ENCODE measurements around the gene WASHC4. TPM values are rescaled to one million over a fixed set of nuclear protein-coding genes. Genes with fewer than 3 reads are reported as not detected.

The WASHC4 gene
- total RNA-seq, 4 donors from 2014 or later: 23.5 to 32.5 (median 28.8) TPM

DNA sequence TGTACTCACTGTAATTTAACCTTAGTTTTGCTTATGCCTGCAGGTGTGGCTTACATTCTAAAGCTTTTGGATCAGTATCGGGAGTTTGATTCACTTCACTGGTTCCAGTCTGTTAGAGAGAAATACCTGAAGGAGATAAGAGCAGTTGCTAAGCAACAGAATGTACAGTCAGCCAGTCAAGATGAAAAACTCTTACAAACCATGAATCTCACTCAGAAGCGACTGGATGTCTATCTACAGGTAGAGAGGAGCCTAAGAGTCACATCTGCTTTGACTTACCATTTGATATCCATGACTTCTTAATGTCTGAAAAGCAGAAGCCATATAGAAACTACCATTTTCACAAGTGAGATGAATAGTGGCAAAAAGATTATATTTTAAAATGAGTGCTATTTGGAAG lies 56.5 kb downstream of the WASHC4 start:
- no peak for TF ChIP-seq POLR2A (IDR thresholded peaks at IDR 0.05)
- TF ChIP-seq, protein P1, sequence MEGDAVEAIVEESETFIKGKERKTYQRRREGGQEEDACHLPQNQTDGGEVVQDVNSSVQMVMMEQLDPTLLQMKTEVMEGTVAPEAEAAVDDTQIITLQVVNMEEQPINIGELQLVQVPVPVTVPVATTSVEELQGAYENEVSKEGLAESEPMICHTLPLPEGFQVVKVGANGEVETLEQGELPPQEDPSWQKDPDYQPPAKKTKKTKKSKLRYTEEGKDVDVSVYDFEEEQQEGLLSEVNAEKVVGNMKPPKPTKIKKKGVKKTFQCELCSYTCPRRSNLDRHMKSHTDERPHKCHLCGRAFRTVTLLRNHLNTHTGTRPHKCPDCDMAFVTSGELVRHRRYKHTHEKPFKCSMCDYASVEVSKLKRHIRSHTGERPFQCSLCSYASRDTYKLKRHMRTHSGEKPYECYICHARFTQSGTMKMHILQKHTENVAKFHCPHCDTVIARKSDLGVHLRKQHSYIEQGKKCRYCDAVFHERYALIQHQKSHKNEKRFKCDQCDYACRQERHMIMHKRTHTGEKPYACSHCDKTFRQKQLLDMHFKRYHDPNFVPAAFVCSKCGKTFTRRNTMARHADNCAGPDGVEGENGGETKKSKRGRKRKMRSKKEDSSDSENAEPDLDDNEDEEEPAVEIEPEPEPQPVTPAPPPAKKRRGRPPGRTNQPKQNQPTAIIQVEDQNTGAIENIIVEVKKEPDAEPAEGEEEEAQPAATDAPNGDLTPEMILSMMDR (IDR thresholded peaks at IDR 0.05): no peak
- intact Hi-C loops (cut with DNase I; ENCODE audit: low total_unique reads): no loop called here
- no peak for DNase-seq (ENCODE audit: low spot score in 2 of 2)
- WGBS, 2 donors: 80 to 87% methylated on average over 2 of the region's 2 CpGs
- no peak overlapping the region for H3K4me3 ChIP-seq (ENCODE audit: low read depth, poor library complexity, severe bottlenecking)

DNA sequence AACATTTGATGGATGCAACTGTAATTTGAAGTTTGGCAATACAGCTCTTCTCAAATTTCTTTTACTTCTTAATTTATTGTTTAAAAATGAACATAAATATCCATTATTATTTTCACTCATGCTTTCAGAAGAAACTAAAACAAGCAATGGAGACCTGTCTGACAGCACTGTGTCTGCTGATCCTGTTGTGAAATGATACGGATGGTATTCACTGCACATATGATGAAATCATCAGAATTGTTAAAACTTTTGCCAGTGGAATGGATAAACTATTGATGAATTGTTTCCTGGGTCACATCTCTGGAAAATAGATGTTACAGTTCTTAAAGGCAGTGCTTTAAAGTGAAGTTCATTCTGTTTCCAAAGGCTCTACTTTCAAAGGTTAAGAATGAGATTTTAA lies 59.2 kb downstream of the WASHC4 start:
- 58 to 74% methylated on average over 1 of the region's 1 CpG for whole genome bisulfite sequencing, 2 donors
- intact Hi-C loops (cut with DNase I; ENCODE audit: low total_unique reads): no loop called here
- no peak for DNase-seq (ENCODE audit: low spot score in 2 of 2)
- no peak overlapping the region for H3K4me3 ChIP-seq (ENCODE audit: low read depth, poor library complexity, severe bottlenecking)
- no peak for TF ChIP-seq POLR2A (IDR thresholded peaks at IDR 0.05)
- TF ChIP-seq, protein P1 (IDR thresholded peaks at IDR 0.05): no peak

- no peak for DNase-seq (ENCODE audit: low spot score in 2 of 2)
- intact Hi-C loops (cut with DNase I; ENCODE audit: low total_unique reads): no loop called here
- no peak for TF ChIP-seq POLR2A (IDR thresholded peaks at IDR 0.05)
- TF ChIP-seq, protein P1 (IDR thresholded peaks at IDR 0.05): no peak
Observed at GRCh38 chr12:105167346-105167745, 59.8 kb downstream of the WASHC4 start.

DNA sequence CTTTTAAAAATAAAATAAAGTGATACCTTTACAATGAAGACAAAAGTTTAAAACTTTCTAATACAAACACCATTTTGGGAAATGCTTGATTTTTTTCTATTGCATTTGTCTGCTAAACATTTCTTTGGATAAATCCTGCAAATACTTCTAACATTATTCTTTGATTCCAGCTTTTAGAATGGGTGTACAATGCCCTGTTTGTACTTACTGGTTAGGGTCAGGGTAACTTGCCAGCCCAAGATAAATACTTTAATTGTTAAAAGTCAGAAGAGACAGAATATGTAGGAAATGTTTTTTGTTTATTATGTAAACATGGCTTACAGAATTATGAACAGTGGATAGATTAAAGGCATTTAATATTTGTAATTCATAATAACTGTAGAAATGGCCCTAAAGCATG lies 60.5 kb downstream of the WASHC4 start:
- TF ChIP-seq, protein P1 (IDR thresholded peaks at IDR 0.05): no peak
- TF ChIP-seq POLR2A (IDR thresholded peaks at IDR 0.05): no peak
- intact Hi-C loops (cut with DNase I; ENCODE audit: low total_unique reads): no loop called here
- no peak overlapping the region for H3K4me3 ChIP-seq (ENCODE audit: low read depth, poor library complexity, severe bottlenecking)
- no peak for DNase-seq (ENCODE audit: low spot score in 2 of 2)

More at GRCh38 chr12:105167346-105167745, 59.8 kb downstream of the WASHC4 start:
- no peak overlapping the region for H3K4me3 ChIP-seq (ENCODE audit: low read depth, poor library complexity, severe bottlenecking)

GRCh38 chr12:105170139-105170538 lies 62.6 kb downstream of the WASHC4 start:
- TF ChIP-seq, protein P1 (IDR thresholded peaks at IDR 0.05): no peak
- TF ChIP-seq POLR2A (IDR thresholded peaks at IDR 0.05): no peak
- DNase-seq (ENCODE audit: low spot score in 2 of 2): no peak
- intact Hi-C loops (cut with DNase I; ENCODE audit: low total_unique reads): no loop called here
- H3K4me3 ChIP-seq (ENCODE audit: low read depth, poor library complexity, severe bottlenecking): no peak overlapping the region
- 87 to 88% methylated on average over 3 of the region's 3 CpGs for WGBS, 2 donors

GRCh38 chr12:105171691-105172436 lies 64.3 kb downstream of the WASHC4 start:
- 71 to 75% methylated on average over 6 of the region's 6 CpGs for WGBS, 2 donors
- no peak overlapping the region for H3K4me3 ChIP-seq (ENCODE audit: low read depth, poor library complexity, severe bottlenecking)
- intact Hi-C loops (cut with DNase I; ENCODE audit: low total_unique reads): no loop called here
- no peak for TF ChIP-seq POLR2A (IDR thresholded peaks at IDR 0.05)
- TF ChIP-seq, protein P1 (IDR thresholded peaks at IDR 0.05): no peak
- no peak for DNase-seq (ENCODE audit: low spot score in 2 of 2)
